NCI-H1417 (cell line): ENCODE data around the gene MFF.

Experiments used
- DNase-seq, 3 experiments: peaks; one replicate each; lab custom pipeline; 2025; lab: John Stamatoyannopoulos, UW

Gene MFF

GRCh38 chr2:227324995-227325838, at the start of gene MFF:
MFF (plus strand) TSS chr2:227325251; CDS start chr2:227330666, 5,415 bp downstream.
- DNase-seq, result peak; percentile 88 to 94 (median 93)

- no peak for DNase-seq
Observed at GRCh38 chr2:227280895-227281294, 44.2 kb upstream of the MFF start.

DNA sequence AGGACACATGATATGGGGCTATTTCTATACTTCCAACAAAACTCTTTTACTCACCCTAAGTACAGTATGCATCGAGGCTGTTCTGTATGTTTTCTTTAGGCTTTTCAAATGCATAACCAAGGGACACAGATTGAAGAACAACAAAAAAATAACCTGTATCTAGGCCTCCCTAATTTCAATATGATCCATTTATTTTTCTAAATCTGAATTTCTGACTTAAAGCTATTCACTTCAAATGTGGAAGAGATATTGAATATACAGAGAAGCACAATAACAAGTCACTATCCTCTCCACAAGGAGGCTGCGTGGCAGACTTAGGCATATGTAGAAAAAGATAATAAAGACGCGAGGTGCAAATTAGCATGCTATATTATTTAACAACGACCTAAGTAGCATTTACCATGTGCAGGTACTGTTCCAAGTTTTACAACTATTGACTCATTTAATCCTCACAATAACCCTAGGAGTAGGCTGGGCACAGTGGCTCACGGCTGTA, 39.3 kb upstream of the MFF start:
- no peak for DNase-seq

DNA sequence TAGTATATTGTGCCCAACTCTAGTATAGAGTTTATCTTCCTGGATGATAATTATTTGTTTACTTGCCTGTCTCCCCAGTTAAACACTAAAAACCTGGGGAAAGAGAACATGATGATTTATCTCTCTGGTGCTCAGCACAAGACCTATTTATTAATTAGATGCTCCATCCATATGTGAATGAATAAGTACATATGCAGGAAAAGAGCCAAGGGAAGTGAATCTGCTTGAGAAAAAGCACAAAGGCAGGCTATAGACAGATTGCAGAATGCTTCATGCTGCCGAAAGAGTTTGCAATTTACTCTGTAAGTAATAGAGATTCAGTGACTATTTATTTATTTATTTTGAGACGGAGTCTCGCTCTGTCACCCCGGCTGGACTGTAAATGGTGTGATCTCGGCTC, 37.3 kb upstream of the MFF start:
- peak in 1 of 3 experiments; percentile 5 for DNase-seq

- DNase-seq, result no peak
Observed at GRCh38 chr2:227292314-227292713, 32.7 kb upstream of the MFF start.

DNA sequence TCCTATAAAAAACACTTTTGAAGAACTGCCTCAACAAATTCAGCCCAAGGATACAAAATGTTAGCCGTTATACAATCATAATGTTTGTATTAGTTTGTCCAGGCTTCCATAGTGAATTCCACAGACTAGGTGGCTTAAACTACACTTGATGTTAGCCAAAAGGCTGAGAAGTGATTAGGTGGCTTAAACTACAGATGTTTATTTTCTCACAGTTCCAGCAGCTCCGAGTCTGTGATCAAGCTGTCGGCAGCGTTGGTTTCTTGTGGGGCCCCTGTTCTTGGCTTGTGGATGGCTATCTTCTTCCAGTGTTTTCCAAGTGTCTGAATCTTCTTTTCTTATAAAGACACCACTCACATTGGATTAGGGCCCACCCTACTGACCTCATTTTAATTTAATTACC, 31.5 kb upstream of the MFF start:
- DNase-seq, result no peak

GRCh38 chr2:227295806-227296205, 29.2 kb upstream of the MFF start:
- peak in 1 of 3 experiments; percentile 49 for DNase-seq

DNA sequence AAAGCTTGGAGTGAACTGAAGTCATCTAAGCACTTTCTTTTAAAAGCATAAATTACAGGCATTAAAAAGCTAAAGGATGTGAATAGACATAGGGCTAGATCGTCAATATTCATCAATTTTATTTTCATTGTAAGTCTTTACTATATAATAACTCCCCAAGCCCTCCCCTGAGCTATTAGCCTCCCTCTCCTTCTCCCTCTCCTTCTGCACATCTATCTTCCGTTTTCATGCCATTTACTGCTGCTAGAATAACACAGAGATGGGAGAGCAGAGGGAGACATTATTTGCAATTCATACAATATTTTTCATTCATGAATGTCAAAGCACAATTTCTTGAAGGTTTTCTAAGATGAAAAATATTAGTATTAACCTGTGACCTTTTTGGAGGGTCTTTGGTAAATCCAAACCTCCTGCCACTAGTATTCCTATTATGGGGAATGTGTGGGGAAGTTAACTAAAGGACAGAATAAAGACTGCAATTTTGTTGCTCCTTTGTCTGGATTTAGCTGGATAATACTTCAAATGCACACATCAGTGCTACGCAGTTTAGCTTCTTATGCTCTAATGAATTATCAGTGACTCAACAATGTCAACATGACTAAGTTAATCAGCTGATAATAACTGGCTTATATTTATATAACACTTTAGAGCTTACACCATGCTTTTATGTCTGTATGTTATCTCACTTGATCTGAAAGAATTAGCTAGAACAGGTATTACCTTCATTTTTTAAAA, 28.2 kb upstream of the MFF start:
- DNase-seq, result peak in 1 of 3 experiments; percentile 15

GRCh38 chr2:227301523-227301922, 23.5 kb upstream of the MFF start:
- no peak for DNase-seq

DNA sequence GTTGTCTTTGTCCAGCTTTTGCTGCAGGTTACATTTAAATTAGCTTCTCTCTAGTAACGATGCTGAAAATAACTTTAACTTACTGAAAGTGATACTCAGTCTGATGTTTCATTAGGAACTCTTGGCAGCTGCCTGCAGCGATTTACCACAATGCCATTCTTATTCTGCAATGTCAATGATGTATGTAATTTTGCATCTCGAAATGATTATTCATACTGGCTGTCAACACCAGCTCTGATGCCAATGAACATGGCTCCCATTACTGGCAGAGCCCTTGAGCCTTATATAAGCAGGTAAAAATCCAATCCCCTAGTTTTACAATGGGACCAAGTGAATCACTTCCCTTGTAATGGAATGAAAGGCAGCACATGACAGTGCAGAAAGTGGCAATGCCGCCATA, 16.3 kb upstream of the MFF start:
- no peak for DNase-seq

DNA sequence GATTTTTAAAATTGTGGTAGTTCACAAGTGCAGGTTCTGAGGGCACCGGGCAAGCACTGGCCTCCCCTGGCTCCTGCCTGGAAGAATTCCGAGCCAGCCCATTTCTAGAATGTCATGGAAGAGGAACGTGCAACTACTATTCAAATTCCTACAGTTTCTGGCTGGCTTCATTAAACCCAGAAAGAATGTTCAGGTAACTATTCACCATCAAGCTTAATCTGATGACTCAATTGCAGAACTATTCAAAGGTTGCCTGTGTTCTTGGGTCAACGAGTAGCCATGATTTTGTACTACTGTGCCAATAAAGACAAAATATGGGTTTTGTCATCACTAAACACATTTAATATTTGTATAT, 14.3 kb upstream of the MFF start:
- no peak for DNase-seq

DNA sequence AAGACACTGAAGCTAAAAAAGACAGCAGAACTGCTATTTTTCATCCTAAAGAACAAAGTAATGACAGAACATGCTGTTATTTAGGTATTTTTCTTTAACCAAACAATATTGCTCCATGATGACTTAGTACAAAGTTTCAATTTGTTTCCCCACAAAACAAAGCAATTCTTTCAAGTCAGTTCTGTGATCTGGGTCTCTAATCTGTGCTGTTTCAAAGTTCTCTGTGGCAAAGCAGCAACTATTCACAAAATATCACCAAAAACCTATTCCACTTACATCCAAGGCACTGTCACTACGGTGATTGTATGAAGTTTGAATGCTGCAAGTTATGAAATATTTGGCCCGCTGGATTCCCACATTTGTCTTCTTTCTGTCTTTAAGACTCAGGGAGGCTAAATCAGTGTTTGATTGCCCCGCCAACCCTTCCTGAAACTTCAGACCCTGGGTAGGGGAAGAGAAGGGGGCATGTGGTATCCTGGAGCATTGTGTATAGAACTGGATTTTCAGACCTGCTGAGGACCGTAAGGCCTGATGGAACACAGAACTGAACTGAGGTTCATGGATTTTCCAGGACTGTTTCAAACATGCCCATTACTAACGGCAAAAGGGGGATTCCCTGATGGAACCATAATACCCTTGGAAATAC, 13.1 kb upstream of the MFF start:
- no peak for DNase-seq

GRCh38 chr2:227312579-227312978, 12.5 kb upstream of the MFF start:
- DNase-seq, result no peak

- no peak for DNase-seq
Observed at GRCh38 chr2:227313310-227313709, 11.7 kb upstream of the MFF start.

- DNase-seq, result no peak
Observed at GRCh38 chr2:227317834-227318233, 7.2 kb upstream of the MFF start.

DNA sequence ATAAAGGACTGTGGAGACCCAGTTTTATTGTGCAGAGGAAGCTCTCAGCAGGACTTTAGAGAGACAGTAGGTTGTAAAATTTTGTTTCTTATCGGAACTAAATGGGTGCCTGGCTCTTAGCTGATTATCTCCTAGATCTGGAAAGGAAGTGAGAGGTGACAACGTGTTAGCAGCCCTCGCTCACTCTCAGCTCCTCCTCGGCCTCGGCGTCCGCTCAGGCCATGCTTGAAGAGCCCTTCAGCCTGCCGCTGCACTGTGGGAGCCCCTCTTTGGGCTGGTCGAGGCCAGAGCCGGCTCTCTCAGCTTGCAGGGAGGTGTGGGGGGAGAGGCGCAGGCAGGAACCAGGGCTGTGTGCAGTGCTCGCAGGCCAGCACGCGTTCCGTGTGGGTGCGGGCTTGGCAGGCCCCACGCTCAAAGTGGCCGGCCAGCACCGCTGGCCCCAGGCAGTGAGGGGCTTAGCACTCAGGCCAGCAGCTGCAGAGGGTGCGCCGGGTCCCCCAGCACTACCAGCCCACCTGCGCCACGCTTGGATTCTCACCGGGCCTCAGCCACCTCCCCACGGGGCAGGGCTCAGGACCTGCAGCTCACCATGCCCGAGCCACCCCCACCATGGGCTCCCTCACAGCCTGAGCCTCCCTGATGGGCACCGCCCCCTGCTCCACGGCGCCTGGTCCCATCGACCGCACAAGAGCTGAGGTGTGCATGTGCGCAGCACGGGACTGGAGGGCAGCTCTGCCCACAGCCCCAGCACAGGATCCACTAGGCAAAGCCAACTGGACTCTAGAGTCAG, 4.6 kb upstream of the MFF start:
- no peak for DNase-seq

DNA sequence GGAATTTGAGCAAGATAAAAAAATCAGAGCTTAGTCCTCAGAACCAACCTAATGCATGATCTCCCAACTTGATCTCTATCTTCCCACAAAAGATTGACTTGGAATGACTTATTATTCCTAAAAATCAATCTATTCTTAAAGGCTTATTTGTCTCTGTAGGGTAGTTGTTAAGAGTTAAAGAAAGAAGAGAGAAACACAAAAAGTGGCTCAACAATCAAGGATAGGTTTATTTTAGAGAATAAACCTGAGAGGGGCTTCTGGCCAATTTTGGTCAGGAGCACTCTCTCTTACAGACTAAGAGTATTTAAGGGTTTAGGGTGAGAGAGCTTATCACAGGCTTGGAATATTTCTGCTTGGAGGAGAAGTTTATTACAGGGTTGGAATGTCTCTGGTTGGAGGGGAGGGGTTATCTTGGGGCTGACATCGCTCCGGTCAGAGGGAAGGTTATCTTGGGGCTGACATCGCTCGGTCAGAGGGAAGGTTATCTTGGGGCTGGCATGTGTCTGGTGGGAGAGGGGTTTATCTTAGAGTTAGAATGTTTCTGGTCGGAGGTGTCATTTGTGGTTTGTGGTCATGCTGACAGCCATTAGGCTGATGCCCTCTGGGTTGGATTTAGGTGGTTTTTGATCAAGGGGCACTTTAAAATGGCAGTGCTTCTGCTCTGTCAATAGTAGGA, 2.4 kb upstream of the MFF start:
- DNase-seq, result no peak

DNA sequence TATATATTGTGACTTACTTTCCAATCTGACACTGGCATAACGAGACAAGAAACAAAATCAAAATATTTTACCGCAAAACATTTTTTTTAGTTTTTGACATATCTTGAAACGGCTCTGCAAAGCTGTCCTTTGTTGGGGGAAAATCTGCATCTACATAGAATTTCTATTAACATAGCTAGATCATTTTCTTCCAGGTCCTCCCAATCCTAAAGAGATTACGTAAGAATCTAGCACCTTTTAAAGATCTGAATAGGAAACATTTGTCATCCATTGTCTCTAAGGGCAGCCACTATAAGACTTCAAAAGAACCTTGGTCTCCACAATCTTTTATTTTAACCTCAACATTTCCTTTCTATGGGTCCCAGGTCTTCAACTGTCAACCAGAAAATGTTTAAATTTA, 1.2 kb upstream of the MFF start:
- no peak for DNase-seq

GRCh38 chr2:227324642-227324994, 433 bp upstream of the MFF start:
- DNase-seq, result no peak

DNA sequence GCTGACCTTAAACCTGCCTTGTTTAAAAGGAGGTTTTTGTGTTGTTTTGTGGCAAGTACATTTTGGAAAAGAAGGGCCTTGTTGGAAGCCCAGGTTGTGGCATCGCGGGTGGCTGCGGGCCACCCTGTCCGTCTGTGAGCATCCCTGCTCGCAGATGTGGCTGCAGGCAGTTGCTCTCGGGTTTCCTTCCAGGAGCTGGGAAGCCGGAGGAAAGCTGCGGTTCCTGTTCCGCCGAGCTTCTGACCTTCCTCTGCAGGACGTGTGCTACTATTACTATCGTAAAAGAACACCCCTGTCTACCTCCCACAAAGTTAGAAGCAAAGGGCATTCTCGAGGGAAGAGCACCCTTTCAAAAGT, 766 bp downstream of the MFF start:
- DNase-seq, result peak in 1 of 3 experiments; percentile 81

DNA sequence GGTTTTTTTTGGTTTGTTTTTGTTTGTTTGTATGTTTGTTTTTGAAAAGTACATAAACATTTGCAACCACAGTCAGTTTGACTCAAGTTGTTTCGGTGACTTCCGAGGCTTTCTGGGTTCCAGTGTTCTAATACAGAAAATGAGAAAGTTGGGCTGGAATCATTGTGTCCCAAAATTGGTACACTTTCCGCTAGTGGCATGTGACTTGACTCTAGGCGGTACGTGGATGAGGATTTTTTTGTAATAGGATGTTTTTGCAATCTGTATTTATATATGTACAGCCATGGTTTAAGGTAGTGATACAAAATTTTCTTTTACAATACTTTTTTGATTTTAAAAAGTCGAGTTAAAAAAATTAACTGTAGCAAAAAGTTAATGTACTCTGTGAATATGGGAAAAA, 1.7 kb downstream of the MFF start:
- DNase-seq, result no peak

- DNase-seq, result no peak
Observed at GRCh38 chr2:227335713-227336112, 10.7 kb downstream of the MFF start.
